IMR-90 (cell line): Measurements from ENCODE around the gene SRPX2. TPM values are rescaled to one million over a fixed set of nuclear protein-coding genes. Genes with fewer than 3 reads are reported as not detected.

Experiments
- ATAC-seq: fragments of 200-7000 bp; cut with Tn5 transposase; 2 replicates; pipeline ENCODE4 v1.9.1; 2020; ENCODE audit warnings: low read depth, mild to moderate bottlenecking, moderate library complexity
- BruUV-seq: library from RNA; stranded (reverse); fragments of 400-500 nt; replicated peaks from 2 replicates; lab custom pipeline; 2021; lab: Mats Ljungman, UMichigan
- CTCF ChIA-PET: fragments of 300-600 bp; formaldehyde crosslinking; extraction: SDS; loops from one replicate; lab custom pipeline; 2021; ENCODE audit warnings: antibody characterized with exemption; lab: Yijun Ruan, JAX
- POLR2A ChIA-PET: fragments of 300-600 bp; sonication (Branson Sonifier 250); formaldehyde crosslinking; loops from one replicate; lab custom pipeline; 2022; ENCODE audit warnings: antibody characterized with exemption; ENCODE audit not compliant: unreplicated experiment; lab: Charles Lee
- DNase-seq: peaks from one replicate; pipeline ENCODE4 v3.0.0; 2013
- H2AFZ ChIP-seq: replicated peaks from 2 replicates; pipeline ENCODE3; 2013; ENCODE audit warnings: low read length, mild to moderate bottlenecking; ENCODE audit not compliant: poor library complexity
- H2AK5ac ChIP-seq: 2 replicates; pipeline ENCODE4 v1.6.1; 2013; ENCODE audit warnings: low read depth, low read length, inconsistent platforms
- H2AK9ac ChIP-seq: replicated peaks from 2 replicates; pipeline ENCODE3; 2013; ENCODE audit warnings: mild to moderate bottlenecking, low read depth, low read length, moderate library complexity; ENCODE audit not compliant: poor library complexity
- H2BK120ac ChIP-seq: 2 replicates; pipeline ENCODE4 v1.6.1; 2013; ENCODE audit warnings: low read depth, low read length, inconsistent platforms
- H2BK15ac ChIP-seq: 3 replicates; pipeline ENCODE4 v1.6.1; 2013; ENCODE audit warnings: low read depth, low read length, inconsistent platforms
- H2BK20ac ChIP-seq: 2 replicates; pipeline ENCODE4 v1.6.1; 2013; ENCODE audit warnings: low read depth, mild to moderate bottlenecking, inconsistent platforms, low read length, moderate library complexity
- H2BK5ac ChIP-seq: 2 replicates; pipeline ENCODE4 v1.6.1; 2013; ENCODE audit warnings: mild to moderate bottlenecking, low read depth, low read length, inconsistent platforms; ENCODE audit not compliant: poor library complexity, severe bottlenecking
- H3K14ac ChIP-seq: replicated peaks from 2 replicates; pipeline ENCODE4 v1.6.1; 2013; ENCODE audit warnings: low read depth, low read length, inconsistent platforms
- H3K18ac ChIP-seq: 2 replicates; pipeline ENCODE4 v1.6.1; 2013; ENCODE audit warnings: low read depth, low read length, control low read depth
- H3K23ac ChIP-seq: 2 replicates; pipeline ENCODE4 v1.6.1; 2013; ENCODE audit warnings: low read depth, low read length, inconsistent platforms
- H3K27ac ChIP-seq: 2 replicates; pipeline ENCODE4 v1.5.1; 2013; ENCODE audit warnings: mild to moderate bottlenecking, control low read depth, low read length; ENCODE audit not compliant: insufficient read depth
- H3K27me3 ChIP-seq: 2 replicates; pipeline ENCODE4 v1.6.1; 2013; ENCODE audit warnings: low read length; ENCODE audit not compliant: control insufficient read depth, insufficient read depth
- H3K36me3 ChIP-seq: 2 replicates; pipeline ENCODE4 v1.6.1; 2013; ENCODE audit warnings: low read length, mixed read lengths; ENCODE audit not compliant: control insufficient read depth, insufficient read depth
- H3K4ac ChIP-seq: 2 replicates; pipeline ENCODE4 v1.6.1; 2013; ENCODE audit warnings: low read depth, low read length, inconsistent platforms
- H3K4me1 ChIP-seq: 2 replicates; pipeline ENCODE4 v1.6.1; 2013; ENCODE audit warnings: low read length, mixed read lengths; ENCODE audit not compliant: control insufficient read depth, insufficient read depth
- H3K4me2 ChIP-seq: 2 replicates; pipeline ENCODE4 v1.6.1; 2013; ENCODE audit warnings: low read depth, mild to moderate bottlenecking, control low read depth, low read length, moderate library complexity
- H3K4me3 ChIP-seq: 2 replicates; pipeline ENCODE4 v1.5.1; 2013; ENCODE audit warnings: low read depth, mild to moderate bottlenecking, control low read depth, low read length, moderate library complexity; ENCODE audit not compliant: insufficient read depth
- H3K56ac ChIP-seq: 2 replicates; pipeline ENCODE4 v1.6.1; 2013; ENCODE audit warnings: low read length, inconsistent platforms; ENCODE audit not compliant: insufficient read depth; ENCODE audit errors: extremely low read depth
- H3K79me1 ChIP-seq, 2 experiments: 2 replicates each; pipeline ENCODE4 v1.6.1; 2013; ENCODE audit warnings: low read length in 2 of 2, inconsistent platforms in 1 of 2, low read depth in 1 of 2
- H3K9ac ChIP-seq: 2 replicates; pipeline ENCODE4 v1.6.1; 2013; ENCODE audit warnings: low read depth, low read length, control low read depth
- H3K9me1 ChIP-seq: 2 replicates; pipeline ENCODE4 v1.6.1; 2013; ENCODE audit warnings: low read length, inconsistent platforms; ENCODE audit not compliant: insufficient read depth
- H3K9me3 ChIP-seq: 2 replicates; pipeline ENCODE4 v1.6.1; 2013; ENCODE audit warnings: low read length; ENCODE audit not compliant: control insufficient read depth, insufficient read depth
- H4K20me1 ChIP-seq: 2 replicates; pipeline ENCODE4 v1.6.1; 2013; ENCODE audit warnings: low read length, inconsistent platforms; ENCODE audit not compliant: insufficient read depth
- H4K5ac ChIP-seq: 2 replicates; pipeline ENCODE4 v1.6.1; 2013; ENCODE audit warnings: mild to moderate bottlenecking, low read depth, low read length, control low read depth
- H4K8ac ChIP-seq, 2 experiments: 2 replicates each; pipeline ENCODE4 v1.6.1; 2013; ENCODE audit warnings: low read depth in 2 of 2, low read length in 2 of 2, control low read depth in 1 of 2, inconsistent platforms in 1 of 2
- H4K91ac ChIP-seq: 2 replicates; pipeline ENCODE4 v1.6.1; 2013; ENCODE audit warnings: low read depth, low read length, inconsistent platforms; ENCODE audit not compliant: insufficient read depth
- BHLHE40 ChIP-seq: fragments of 150-350 bp; IDR thresholded peaks from 2 replicates; pipeline ENCODE4 v1.6.1; 2016; ENCODE audit warnings: mild to moderate bottlenecking, low read depth, low read length
- CEBPB ChIP-seq: IDR thresholded peaks from 2 replicates; pipeline ENCODE4 v1.6.1; 2012; ENCODE audit warnings: low read depth, low read length, improper control_type of control experiment
- CHD1 ChIP-seq: IDR thresholded peaks from 2 replicates; pipeline ENCODE4 v1.6.1; 2012; ENCODE audit warnings: low read depth, low read length, improper control_type of control experiment
- FOS ChIP-seq: fragments of 150-350 bp; IDR thresholded peaks from 2 replicates; pipeline ENCODE4 v1.6.1; 2016; ENCODE audit warnings: low read depth, low read length
- MAFK ChIP-seq: IDR thresholded peaks from 2 replicates; pipeline ENCODE4 v1.6.1; 2012; ENCODE audit warnings: low read depth, low read length, improper control_type of control experiment
- MAZ ChIP-seq: IDR thresholded peaks from 2 replicates; pipeline ENCODE4 v1.6.1; 2012; ENCODE audit warnings: low read depth, mild to moderate bottlenecking, low read length, improper control_type of control experiment, moderate library complexity, borderline replicate concordance
- MXI1 ChIP-seq: IDR thresholded peaks from 2 replicates; pipeline ENCODE4 v1.6.1; 2012; ENCODE audit warnings: low read depth, mild to moderate bottlenecking, low read length, moderate library complexity, borderline replicate concordance
- NFE2L2 ChIP-seq: fragments of 150-350 bp; IDR thresholded peaks from 2 replicates; pipeline ENCODE4 v1.6.1; 2016; ENCODE audit warnings: low read depth, mild to moderate bottlenecking, low read length
- POLR2A ChIP-seq: IDR thresholded peaks from 2 replicates; pipeline ENCODE4 v1.6.1; 2012; ENCODE audit warnings: mild to moderate bottlenecking, low read depth, low read length
- RAD21 ChIP-seq: IDR thresholded peaks from 2 replicates; pipeline ENCODE4 v1.6.1; 2012; ENCODE audit warnings: low read length, improper control_type of control experiment
- RCOR1 ChIP-seq: IDR thresholded peaks from 2 replicates; pipeline ENCODE4 v1.6.1; 2012; ENCODE audit warnings: mild to moderate bottlenecking, low read length, improper control_type of control experiment; ENCODE audit not compliant: insufficient replicate concordance
- RFX5 ChIP-seq: IDR thresholded peaks from 2 replicates; pipeline ENCODE4 v1.8.0; 2012; ENCODE audit warnings: low read depth, mild to moderate bottlenecking, low read length, moderate library complexity
- SMC3 ChIP-seq: fragments of 150-350 bp; IDR thresholded peaks from 2 replicates; pipeline ENCODE4 v1.6.1; 2016; ENCODE audit warnings: low read depth, mild to moderate bottlenecking, antibody characterized with exemption, low read length, moderate library complexity
- WGBS, 2 experiments: methylation state at CpG; one replicate each; pipeline versions ENCODE4 v1.1.5 to v1.1.7; 2013; ENCODE audit warnings: missing lambda C conversion rate in 2 of 2; ENCODE audit not compliant: insufficient read length in 1 of 2; ENCODE audit errors: extremely low coverage in 2 of 2; 5-methylcytosine and 5-hydroxymethylcytosine counted together
- dilution Hi-C: fragments of 300-500 bp; cut with HindIII; formaldehyde crosslinking; loops from one replicate; pipeline ENCODE4 v1.14.3; 2018; ENCODE audit warnings: low sequenced_read_pairs; ENCODE audit not compliant: unreplicated experiment
- in situ Hi-C: fragments of 300-500 bp; cut with MboI; formaldehyde crosslinking; loops from 3 replicates; pipeline ENCODE4 v1.14.3; 2019; ENCODE audit warnings: low sequenced_read_pairs, inconsistent platforms, mixed read lengths
- intact Hi-C: fragments of 100-400 bp; cut with micrococcal nuclease; formaldehyde crosslinking; loops from 2 replicates; pipeline ENCODE4 v1.10.0; 2022
- polyA plus RNA-seq, 3 experiments: library from polyadenylated mRNA; depleted of rRNA; stranded (reverse); fragments of >200 nt; gene quantifications; 2 replicates each; pipeline ENCODE4 v1.2.3, GENCODE V29; 2012; ENCODE audit warnings: low replicate concordance in 1 of 3
- total RNA-seq: library from RNA; depleted of rRNA; stranded (reverse); fragments of >200 nt; gene quantifications from 2 replicates; pipeline ENCODE4 v1.2.3, GENCODE V29; 2012
- TF ChIP-seq, protein P1 (sequence below): fragments of 150-350 bp; IDR thresholded peaks from 2 replicates; pipeline ENCODE4 v1.6.1; 2017; ENCODE audit warnings: mild to moderate bottlenecking, antibody characterized with exemption, low read length, low read depth
- TF ChIP-seq, protein P2 (sequence below): fragments of 150-350 bp; IDR thresholded peaks from 2 replicates; pipeline ENCODE4 v1.6.1; 2016; ENCODE audit warnings: low read depth, mild to moderate bottlenecking, low read length, moderate library complexity, borderline replicate concordance
- TF ChIP-seq, protein P3 (sequence below): conservative IDR thresholded peaks from 2 replicates; pipeline ENCODE4 v1.5.1; 2012; ENCODE audit warnings: mild to moderate bottlenecking, low read depth, low read length, improper control_type of control experiment

SRPX2 gene
- total and polyA plus RNA-seq, 2 of the 4 experiments (the other 2 are of a cell fraction), result 20.6 to 43.1 TPM

DNA sequence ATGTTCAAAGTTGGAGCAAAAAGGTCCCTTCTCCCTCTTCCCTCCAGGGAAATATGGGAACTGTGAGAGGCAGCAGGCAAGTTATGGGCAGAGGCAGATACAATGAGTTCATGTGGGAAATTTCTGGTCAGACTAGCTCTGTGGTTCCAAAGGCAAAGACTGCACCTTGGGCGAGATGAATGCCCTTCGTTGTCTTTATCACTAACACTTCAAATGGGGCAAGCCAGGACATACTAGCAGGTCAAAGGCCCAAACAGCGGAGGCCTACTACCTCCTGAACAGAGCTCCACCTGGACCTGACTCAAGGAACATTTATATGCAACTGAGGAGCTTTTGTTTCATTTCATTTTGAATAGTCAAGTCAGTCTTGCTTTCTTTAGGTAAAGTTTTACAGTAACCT is 29.0 kb downstream of the SRPX2 start:
- TF ChIP-seq NFE2L2 (no peak), MXI1 (no peak), RFX5 (no peak), CEBPB (no peak), CHD1 (no peak), FOS (no peak), BHLHE40 (no peak), RAD21 (no peak), MAFK (no peak), SMC3 (no peak), POLR2A (no peak), MAZ (no peak), RCOR1 (no peak)
- TF ChIP-seq, protein P1, sequence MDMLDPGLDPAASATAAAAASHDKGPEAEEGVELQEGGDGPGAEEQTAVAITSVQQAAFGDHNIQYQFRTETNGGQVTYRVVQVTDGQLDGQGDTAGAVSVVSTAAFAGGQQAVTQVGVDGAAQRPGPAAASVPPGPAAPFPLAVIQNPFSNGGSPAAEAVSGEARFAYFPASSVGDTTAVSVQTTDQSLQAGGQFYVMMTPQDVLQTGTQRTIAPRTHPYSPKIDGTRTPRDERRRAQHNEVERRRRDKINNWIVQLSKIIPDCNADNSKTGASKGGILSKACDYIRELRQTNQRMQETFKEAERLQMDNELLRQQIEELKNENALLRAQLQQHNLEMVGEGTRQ, result no peak
- TF ChIP-seq, protein P2, sequence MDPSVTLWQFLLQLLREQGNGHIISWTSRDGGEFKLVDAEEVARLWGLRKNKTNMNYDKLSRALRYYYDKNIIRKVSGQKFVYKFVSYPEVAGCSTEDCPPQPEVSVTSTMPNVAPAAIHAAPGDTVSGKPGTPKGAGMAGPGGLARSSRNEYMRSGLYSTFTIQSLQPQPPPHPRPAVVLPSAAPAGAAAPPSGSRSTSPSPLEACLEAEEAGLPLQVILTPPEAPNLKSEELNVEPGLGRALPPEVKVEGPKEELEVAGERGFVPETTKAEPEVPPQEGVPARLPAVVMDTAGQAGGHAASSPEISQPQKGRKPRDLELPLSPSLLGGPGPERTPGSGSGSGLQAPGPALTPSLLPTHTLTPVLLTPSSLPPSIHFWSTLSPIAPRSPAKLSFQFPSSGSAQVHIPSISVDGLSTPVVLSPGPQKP, result no peak
- TF ChIP-seq, protein P3, sequence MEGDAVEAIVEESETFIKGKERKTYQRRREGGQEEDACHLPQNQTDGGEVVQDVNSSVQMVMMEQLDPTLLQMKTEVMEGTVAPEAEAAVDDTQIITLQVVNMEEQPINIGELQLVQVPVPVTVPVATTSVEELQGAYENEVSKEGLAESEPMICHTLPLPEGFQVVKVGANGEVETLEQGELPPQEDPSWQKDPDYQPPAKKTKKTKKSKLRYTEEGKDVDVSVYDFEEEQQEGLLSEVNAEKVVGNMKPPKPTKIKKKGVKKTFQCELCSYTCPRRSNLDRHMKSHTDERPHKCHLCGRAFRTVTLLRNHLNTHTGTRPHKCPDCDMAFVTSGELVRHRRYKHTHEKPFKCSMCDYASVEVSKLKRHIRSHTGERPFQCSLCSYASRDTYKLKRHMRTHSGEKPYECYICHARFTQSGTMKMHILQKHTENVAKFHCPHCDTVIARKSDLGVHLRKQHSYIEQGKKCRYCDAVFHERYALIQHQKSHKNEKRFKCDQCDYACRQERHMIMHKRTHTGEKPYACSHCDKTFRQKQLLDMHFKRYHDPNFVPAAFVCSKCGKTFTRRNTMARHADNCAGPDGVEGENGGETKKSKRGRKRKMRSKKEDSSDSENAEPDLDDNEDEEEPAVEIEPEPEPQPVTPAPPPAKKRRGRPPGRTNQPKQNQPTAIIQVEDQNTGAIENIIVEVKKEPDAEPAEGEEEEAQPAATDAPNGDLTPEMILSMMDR, result no peak
- Histone ChIP-seq H3K4me1 (peaks cover 5% of the 10 kb centered on the region), H3K18ac (peak overlapping the region; percentile 35; the same call in 1 of the 2 replicates), H4K91ac (no peak overlapping the region), H4K20me1 (no peaks in the 10 kb centered on the region), H3K14ac (peak overlapping the region; percentile 13; the same call in 1 of the 2 replicates), H3K9me3 (no peaks in the 10 kb centered on the region), H2BK15ac (no peak overlapping the region), H4K8ac (no peak overlapping the region; a peak in 1 of 4 replicates), H3K9ac (no peak overlapping the region), H3K4me3 (no peak overlapping the region), H2AFZ (no peak overlapping the region), H3K23ac (no peak overlapping the region), H2BK20ac (peak overlapping the region; percentile 54), H2AK9ac (no peak overlapping the region), H3K4me2 (no peak overlapping the region), H3K56ac (no peak overlapping the region), H3K4ac (peak overlapping the region; percentile 37; the same call in 1 of the 2 replicates), H4K5ac (no peak overlapping the region), H3K27ac (no peak overlapping the region), H3K36me3 (peaks cover 4% of the 10 kb centered on the region; the same call in 1 of the 2 replicates), H3K27me3 (no peaks in the 10 kb centered on the region; the same call in 1 of the 2 replicates), H3K79me1 (no peaks in the 10 kb centered on the region), H2BK5ac (peak overlapping the region; percentile 67), H2AK5ac (no peak overlapping the region), H3K9me1 (0 out of 2 replicates have a peak, but pooled peaks cover 3% of the 10 kb centered on the region), H2BK120ac (peak overlapping the region; percentile 35; the same call in 1 of the 2 replicates)
- 80% methylated on average over 1 of the region's 3 CpGs; no CpG with 5 or more reads in 1 of the 2 experiments for WGBS, 2 experiments
- intact Hi-C loops (no loop called here), dilution Hi-C loops (no loop called here), in situ Hi-C loops (no loop called here)
- no peak for DNase-seq
- CTCF ChIA-PET, result interaction anchor here (0.7 to 0.9 kb wide), 2 partner anchors 12 to 95 kb away, joined by 3 read pairs; no protein-coding TSS in a partner anchor
- ATAC-seq, result no peak
- POLR2A ChIA-PET, result no interaction called here
- no TSS peak for BruUV-seq
